Coronary artery (tissue), 2 donors: Measurements from ENCODE around the gene TENT4A.
"Not testable (repeated sequence)": the region's sequence is repeated elsewhere in the genome, so short reads cannot be mapped to it uniquely, and the experiment has no call there.

Experiments used
- DNase-seq: peaks from one replicate; pipeline ENCODE4 v3.0.0-alpha.2; 2017; ENCODE audit warnings: low spot score
- H3K27ac ChIP-seq, 2 donors: fragments of 200-600 bp; sonication (generic); one replicate each; pipeline ENCODE4 v1.5.1; 2016 to 2019
- H3K4me3 ChIP-seq: fragments of 200-600 bp; sonication (generic); 2 replicates; pipeline ENCODE4 v1.5.1; 2016; ENCODE audit warnings: mild to moderate bottlenecking, moderate library complexity
- TF ChIP-seq, protein P1 (sequence below): fragments of 200-600 bp; sonication (generic); IDR thresholded peaks from one replicate; pipeline ENCODE4 v1.5.1; 2019; ENCODE audit warnings: antibody characterized with exemption

The TENT4A gene

DNA sequence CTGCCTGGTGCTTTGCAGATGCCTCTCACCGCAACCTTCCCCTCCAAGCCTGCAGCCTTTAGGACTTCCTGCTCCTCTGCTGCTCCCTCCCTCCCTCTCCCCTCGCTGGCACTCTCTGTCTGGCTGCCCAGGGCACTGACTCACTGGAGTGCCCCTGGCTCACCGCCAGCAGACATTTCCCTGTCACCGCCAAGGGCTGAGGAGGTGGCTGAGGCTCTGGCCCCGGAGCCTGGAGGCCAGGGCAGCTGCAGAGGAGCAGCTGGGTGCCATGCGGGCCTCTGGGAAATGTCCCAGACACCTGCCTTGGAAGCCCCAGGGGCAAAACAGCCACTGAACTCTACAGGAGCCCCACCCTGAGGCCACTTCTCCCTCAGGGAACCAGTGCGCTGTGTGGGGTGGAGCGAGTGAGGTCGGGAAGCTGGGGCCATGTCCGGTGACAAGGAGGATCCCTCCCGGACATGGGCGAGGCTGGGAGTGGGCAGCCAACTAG lies 53.4 kb downstream of the TENT4A start:
- H3K27ac ChIP-seq = peak overlapping the region; percentile 75 to 91
- peak; percentile 93 for DNase-seq
- peak overlapping the region; percentile 61 for H3K4me3 ChIP-seq
- TF ChIP-seq, protein P1, sequence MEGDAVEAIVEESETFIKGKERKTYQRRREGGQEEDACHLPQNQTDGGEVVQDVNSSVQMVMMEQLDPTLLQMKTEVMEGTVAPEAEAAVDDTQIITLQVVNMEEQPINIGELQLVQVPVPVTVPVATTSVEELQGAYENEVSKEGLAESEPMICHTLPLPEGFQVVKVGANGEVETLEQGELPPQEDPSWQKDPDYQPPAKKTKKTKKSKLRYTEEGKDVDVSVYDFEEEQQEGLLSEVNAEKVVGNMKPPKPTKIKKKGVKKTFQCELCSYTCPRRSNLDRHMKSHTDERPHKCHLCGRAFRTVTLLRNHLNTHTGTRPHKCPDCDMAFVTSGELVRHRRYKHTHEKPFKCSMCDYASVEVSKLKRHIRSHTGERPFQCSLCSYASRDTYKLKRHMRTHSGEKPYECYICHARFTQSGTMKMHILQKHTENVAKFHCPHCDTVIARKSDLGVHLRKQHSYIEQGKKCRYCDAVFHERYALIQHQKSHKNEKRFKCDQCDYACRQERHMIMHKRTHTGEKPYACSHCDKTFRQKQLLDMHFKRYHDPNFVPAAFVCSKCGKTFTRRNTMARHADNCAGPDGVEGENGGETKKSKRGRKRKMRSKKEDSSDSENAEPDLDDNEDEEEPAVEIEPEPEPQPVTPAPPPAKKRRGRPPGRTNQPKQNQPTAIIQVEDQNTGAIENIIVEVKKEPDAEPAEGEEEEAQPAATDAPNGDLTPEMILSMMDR = no peak

DNA sequence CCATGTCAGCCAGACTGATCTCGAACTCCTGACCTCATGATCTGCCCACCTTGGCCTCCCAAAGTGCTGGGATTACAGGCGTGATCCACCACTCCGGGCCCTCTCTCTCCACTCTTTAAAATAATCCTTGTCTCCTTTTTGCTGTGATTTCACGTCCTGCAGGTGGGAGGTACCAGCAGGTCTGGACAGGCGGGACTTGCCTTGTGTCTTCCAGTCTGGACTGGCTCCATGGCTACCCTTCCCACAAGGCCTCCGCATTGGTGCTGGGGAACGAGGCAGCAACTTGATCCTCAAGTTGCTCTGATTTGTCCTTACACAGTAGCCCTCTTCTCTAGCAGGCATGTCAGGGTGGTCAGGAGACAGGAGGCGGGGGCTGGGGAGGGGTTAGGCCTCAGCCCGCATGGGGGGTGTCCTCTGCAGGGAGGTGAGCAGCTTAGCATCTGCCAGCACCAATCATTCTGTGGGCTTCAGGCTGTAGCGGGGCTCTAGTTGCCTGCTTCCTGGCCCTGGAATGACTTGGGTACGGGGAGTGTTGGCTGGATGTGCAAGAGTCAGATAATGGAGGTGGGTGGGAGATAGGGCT lies 54.3 kb downstream of the TENT4A start:
- TF ChIP-seq, protein P1 = no peak
- no peak overlapping the region for H3K4me3 ChIP-seq
- DNase-seq = no peak
- no peak overlapping the region for H3K27ac ChIP-seq

DNA sequence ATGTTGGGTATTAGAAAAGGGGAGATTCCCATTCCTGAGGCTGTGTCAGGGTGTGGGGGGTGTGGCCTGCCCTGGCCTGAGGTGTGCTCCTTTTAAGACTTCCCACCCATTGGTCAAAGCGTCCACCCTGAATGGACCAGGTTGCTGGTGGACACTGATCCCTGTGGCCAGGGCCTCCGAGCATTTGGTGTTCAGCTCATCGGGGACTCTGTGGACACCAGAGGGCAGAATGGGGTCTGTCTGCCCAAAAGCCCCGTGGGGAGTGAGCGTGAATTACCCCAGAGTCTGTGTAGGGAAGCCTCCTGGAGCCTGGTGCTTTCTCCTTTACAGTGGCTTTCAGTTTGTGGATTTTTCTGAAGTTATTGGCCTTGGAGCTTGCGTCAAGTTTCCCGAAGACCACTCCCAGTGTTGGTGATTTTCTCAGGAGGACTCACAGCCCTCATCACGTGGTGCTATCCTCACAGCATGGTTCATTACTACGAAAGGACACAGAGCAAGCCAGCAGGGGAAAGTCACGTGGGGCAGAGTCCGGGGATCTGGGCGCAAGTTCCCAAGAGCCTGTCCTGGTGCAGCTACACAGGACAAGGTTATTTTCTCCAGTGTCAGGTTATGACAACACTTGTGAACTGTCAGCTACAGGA lies 55.5 kb downstream of the TENT4A start:
- DNase-seq = no peak
- TF ChIP-seq, protein P1 = no peak

DNA sequence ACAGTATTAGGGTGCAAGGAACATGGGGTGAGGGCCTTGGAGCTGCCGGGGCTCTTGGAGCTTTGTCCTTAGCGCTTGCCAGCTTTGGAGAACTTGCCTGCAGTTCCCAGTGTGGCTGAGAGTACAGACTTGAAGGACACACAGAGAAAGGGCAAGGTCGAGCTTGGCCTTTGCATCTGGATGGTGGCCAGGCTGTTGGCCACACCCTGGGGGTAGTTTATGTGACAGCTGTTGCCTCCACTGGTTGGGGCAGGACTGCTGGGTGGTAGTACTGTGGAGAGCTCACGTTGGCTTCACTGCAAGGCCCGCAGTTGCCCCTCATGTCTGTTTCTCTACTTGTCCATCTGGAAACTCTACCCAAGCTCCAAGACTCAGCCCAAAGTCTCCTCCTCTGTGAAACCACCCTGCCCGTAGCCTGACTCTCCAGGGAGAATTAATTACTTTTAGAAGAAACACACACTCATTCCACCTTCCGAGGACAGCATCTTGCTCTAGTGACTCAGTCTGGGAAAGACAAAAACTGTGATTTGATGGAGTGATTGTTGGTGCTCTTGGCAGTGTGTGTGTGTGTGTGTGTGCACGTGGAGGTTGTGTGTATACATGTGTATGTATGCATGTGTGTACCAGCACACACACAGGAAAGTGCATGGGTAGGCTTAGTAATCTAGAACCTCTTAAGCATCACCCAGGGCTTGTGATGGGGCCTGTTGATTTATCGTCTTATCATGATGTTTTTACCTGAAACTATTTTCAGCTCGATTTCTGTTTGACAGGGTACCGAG lies 57.8 kb downstream of the TENT4A start:
- DNase-seq = no peak
- TF ChIP-seq, protein P1 = no peak

More for the DNA sequence above, 55.5 kb downstream of the TENT4A start:
- Histone ChIP-seq H3K27ac (no peak overlapping the region), H3K4me3 (no peak overlapping the region)

DNA sequence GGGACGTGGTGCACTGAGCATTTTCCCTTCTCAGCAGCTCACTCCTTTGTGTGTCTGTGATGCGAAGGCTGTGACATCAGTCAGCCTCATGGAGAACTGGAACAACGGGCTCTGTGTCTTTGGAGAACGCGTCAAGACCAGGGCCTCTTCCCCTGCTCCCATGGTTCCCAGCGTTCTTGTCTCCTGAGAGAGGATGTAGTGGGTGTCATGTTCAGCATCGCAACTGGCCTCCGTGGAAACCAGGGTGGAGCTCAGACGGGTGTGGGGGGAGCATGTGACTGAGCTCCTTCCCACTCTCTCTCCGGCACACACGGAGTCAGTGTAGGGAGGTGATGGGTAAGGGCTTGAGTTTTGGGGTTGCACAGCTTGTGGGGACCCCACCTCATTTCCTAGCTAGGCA lies 59.7 kb downstream of the TENT4A start:
- DNase-seq = no peak
- Histone ChIP-seq H3K27ac (no peak overlapping the region), H3K4me3 (no peak overlapping the region)
- TF ChIP-seq, protein P1 = no peak

More for the DNA sequence above, 57.8 kb downstream of the TENT4A start:
- Histone ChIP-seq H3K27ac (no peak overlapping the region), H3K4me3 (no peak overlapping the region)

DNA sequence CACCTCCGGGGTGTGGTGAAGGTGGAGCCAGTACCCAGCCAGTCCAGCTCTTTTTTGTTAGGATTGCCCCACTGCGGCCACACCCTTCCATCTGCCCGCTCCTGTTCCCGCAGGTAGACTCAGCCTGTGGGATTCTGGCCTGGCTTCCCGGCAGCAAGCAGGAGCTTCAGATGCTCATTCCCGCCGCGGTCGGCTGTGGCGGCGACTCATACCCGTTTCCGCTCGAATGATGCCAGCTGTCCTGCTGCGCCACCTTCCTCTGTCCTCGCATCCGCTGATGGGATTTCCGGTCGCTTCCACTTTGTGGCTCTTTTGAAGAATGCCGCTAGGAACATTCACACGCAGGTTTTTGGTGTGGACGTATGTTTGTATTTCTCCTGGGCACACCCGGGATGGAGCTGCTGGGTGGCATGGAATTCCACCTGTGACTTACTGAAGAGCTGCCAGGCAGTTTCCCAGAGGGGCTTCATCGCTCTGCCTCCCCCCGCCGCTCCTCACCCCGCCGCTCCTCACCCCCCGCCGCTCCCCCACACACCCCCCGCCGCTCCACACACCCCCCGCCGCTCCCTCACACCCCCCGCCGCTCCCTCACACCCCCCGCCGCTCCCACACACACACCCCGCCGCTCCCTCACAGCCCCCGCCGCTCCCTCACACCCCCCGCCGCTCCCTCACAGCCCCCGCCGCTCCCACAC lies 60.3 kb downstream of the TENT4A start:
- TF ChIP-seq, protein P1 = no peak
- Histone ChIP-seq H3K27ac (no peak overlapping the region), H3K4me3 (no peak overlapping the region)
- no peak for DNase-seq

DNA sequence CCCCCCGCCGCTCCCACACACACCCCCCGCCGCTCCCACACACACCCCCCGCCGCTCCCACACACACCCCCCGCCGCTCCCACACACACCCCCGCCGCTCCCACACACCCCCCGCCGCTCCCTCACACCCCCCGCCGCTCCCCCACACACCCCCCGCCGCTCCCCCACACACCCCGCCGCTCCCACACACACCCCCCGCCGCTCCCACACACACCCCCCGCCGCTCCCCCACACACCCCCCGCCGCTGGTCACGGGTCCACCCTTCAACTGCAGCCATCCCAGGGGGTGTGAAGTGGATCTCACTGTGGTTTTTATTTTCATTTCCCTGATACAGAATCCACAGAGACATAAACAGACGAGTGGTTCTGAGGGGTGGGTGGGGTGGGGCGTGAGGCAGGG lies 61.0 kb downstream of the TENT4A start:
- DNase-seq, H3K27ac ChIP-seq, H3K4me3 ChIP-seq: not testable (repeated sequence)
